WI38 (cell line): Measurements from ENCODE around the gene PCYT1A.
"Not testable (repeated sequence)": the region's sequence is repeated elsewhere in the genome, so short reads cannot be mapped to it uniquely, and the experiment has no call there.

ENCODE experiments used
- H3K4me3 ChIP-seq: 2 replicates; pipeline ENCODE4 v1.5.1; 2011; ENCODE audit warnings: low read depth, mild to moderate bottlenecking, control low read depth, low read length
- TF ChIP-seq, protein P1 (sequence below): IDR thresholded peaks from 2 replicates; pipeline ENCODE4 v1.5.1; 2012; ENCODE audit warnings: low read depth, mild to moderate bottlenecking, control low read depth, low read length

Gene PCYT1A

DNA sequence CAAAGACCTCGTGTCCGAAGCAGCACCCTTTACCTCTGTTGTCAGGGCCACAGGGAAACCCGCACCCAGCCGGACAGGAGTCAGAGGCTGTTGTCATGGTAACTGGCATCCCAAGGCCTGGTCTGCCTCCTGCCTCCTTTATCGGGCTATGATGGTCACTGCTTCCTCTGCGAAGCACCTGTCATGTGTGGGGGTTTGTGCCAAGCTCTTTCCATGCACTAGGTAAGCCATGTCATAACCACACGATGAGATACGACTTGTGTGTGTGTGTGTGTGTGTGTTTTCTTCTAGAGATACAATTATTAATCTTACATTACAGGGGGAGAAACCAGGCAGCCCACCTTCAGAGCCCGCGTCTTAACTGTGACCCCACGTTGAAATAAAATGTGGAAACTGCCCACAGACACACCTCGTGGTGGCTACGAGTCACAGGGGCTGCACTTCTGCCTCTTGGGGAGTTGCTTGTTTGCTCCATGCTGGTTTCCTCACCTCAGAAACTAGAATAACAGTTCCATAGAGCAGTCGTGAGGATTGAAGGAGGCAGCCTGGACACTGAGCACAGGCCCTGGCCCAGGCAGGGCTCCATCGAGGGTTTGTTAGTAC, 94.3 kb downstream of the PCYT1A start:
- no peak overlapping the region for H3K4me3 ChIP-seq
- TF ChIP-seq, protein P1, sequence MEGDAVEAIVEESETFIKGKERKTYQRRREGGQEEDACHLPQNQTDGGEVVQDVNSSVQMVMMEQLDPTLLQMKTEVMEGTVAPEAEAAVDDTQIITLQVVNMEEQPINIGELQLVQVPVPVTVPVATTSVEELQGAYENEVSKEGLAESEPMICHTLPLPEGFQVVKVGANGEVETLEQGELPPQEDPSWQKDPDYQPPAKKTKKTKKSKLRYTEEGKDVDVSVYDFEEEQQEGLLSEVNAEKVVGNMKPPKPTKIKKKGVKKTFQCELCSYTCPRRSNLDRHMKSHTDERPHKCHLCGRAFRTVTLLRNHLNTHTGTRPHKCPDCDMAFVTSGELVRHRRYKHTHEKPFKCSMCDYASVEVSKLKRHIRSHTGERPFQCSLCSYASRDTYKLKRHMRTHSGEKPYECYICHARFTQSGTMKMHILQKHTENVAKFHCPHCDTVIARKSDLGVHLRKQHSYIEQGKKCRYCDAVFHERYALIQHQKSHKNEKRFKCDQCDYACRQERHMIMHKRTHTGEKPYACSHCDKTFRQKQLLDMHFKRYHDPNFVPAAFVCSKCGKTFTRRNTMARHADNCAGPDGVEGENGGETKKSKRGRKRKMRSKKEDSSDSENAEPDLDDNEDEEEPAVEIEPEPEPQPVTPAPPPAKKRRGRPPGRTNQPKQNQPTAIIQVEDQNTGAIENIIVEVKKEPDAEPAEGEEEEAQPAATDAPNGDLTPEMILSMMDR, result no peak

DNA sequence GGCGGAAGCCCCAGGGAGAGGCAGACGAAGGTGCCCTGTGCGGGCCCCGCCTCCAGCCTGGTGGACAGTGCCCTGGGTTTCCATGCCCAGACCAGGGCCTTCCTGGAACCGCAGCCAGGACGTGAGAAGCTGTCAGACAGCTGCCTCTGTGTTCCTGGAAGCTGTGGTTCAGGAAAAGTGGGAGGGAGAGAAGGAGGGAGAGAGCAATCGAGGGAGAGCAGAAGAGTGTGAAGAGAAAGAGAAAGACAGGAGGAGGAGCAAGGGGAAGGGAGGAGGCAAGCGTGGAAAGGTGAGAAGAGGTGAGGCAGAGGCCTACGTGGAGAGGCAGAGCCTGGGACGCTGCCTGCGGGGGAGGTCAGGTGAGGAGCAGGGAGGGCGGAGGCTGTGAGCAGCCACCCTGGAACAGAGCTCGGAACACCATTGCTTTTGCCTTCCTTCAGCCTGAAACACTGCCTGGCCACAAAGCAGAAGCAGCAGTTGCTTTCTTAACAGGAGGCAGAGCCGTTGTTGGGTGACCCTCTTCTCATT, 94.9 kb downstream of the PCYT1A start:
- TF ChIP-seq, protein P1, result no peak
- no peak overlapping the region for H3K4me3 ChIP-seq

DNA sequence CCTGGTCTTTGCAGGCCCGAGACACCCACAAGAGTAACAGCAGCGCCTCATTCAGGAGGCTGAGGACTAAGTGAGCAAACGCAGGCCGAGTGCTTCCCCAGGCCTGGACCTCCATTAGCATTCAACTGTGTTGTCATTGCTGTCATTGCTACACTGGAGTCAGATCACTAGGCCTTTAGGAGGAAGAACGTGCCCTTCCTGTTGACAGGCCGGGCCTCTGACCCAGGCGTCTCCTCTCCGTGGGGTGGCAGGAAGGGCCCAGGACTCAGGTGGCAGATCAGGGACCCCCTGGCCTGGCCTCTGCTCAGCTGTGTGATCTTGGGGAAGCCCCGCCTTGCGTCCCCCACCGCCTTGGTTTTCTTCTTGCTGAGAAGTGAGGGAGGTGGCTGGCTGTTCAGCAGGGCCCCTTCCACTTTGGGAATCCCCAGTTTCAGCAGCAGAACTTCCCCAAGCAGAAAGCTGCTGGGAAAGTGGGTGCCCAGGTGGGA, 95.4 kb downstream of the PCYT1A start:
- TF ChIP-seq, protein P1, result no peak
- no peak overlapping the region for H3K4me3 ChIP-seq

DNA sequence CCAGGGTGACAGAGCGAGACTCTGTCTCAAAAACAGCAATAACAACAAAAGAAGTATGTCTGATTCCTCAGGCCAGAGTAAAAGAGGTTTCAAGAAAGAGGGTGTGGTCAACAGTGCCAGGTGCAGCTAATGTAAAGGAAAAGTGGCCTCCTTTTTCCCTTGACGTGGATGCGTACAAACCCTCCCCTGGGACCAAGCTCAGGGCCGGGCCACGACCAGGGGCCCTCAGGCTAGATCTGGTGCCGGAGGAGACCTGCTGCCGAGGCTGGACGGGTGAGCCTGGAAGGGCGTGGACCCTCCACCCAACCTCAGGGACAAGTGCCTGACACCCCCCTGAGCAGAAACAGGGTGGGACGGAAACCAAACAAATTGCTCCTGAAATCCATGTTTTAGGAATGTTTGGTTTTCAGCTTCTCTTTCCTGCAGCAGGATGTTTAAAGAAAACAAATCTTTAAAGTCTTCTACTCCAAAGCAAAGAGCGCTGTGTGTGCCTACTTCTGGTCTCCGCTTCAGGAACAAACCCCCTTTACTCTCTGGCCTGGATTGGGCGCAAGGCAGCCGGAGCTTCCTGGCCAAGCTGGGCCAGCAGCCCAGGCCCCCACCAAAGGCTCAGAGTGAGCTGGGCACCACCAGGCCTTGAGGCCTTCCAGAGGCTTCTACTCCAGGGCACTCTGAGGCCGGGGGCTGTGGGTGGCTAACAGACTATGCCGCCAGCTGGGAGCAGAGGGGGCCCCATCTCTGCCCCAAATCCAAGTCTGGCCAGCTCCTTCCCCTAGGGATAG, 97.8 kb downstream of the PCYT1A start:
- H3K4me3 ChIP-seq, result no peak overlapping the region
- TF ChIP-seq, protein P1, result no peak

DNA sequence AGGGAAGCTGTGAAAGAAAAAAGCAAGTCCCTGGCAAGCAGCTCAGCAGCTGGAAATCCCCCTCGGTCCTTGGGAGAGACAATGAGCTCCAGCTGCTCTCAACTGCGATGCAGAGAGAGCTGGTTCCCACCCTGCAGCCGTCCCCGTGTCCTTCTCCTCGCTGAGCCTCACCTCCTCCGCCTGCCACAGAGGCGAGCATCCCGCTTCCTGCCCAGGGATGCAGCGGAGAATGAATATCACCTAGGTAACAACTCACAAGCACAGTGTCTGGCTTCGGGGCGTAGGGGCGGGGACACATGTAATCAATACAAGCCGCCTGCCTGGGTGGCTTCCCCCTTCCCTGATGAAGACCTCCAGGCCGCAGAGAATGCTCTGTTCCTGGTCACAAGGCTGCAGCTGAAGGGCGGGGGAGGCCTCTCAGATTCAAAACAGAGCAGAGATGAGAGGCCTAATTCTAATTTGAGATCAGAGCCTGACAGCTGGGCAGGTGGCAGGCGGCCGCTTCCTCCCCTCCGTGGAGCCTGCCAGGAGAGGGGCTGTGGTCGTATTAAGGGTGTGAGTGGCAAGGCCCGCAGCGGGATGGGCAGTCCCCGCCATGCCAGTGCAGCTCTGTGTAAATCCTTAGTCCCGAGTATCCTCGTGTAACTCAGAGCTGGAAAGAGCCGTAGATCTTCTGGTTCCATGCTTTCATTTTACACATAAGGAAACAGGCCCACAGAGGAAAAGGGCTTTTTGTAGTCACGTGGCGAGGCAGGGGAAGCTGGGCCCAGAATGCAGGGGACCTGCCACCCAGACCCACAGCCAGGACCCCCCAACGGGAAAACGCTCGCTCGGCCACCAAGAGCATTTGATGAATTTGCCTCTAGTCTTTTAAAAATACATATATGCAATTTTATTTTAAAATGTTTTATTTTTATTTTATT, 100.6 kb downstream of the PCYT1A start:
- H3K4me3 ChIP-seq, result no peak overlapping the region
- TF ChIP-seq, protein P1, result no peak

DNA sequence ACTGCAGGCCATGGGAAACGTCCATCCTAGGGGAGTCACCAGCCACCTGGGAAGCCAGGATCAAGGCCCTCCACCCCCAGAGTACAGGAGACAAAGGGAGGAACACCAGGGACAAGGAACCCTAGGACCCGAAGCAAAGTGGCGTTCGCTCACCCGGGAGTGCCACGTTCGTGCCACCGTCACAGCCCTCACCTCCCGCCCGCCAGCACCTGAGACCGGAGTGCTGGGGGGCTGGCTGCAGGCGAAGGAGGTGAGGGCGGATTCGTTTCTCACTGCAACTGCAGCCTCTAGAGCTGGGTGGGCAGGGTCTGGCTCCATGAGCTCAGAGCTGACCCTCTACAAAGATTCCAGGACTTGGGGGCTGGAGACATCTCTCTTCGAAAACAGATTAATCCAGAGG, 102.6 kb downstream of the PCYT1A start:
- TF ChIP-seq, protein P1, result no peak

DNA sequence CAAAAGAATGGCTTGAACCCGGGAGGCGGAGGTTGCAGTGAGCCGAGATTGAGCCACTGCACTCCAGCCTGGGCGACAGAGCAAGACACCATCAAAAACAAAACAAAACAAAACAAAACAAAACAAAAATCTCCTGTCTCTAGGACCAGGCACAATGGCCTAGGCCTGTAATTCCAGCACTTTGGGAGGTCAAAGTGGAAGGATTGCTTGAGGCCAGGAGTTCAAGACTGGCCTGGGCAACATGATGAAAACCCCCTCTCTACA, 103.4 kb downstream of the PCYT1A start:
- H3K4me3 ChIP-seq, result not testable (repeated sequence)

More for the DNA sequence above, 102.6 kb downstream of the PCYT1A start:
- no peak overlapping the region for H3K4me3 ChIP-seq
